A673 (cell line): Measurements from ENCODE around the gene HOXA13. TPM values are rescaled to one million over a fixed set of nuclear protein-coding genes. Genes with fewer than 3 reads are reported as not detected.

Experiments
- BruUV-seq: library from RNA; stranded (reverse); fragments of 400-500 nt; replicated peaks from 2 replicates; lab custom pipeline; 2021; lab: Mats Ljungman, UMichigan
- CTCF ChIA-PET: fragments of 300-600 bp; sonication (Branson Sonifier 250); formaldehyde crosslinking; loops from one replicate; lab custom pipeline; 2022; ENCODE audit warnings: antibody characterized with exemption; lab: Charles Lee
- POLR2A ChIA-PET: fragments of 300-600 bp; sonication (Branson Sonifier 250); formaldehyde crosslinking; loops from one replicate; lab custom pipeline; 2022; ENCODE audit warnings: antibody characterized with exemption; ENCODE audit not compliant: low non-redundant PET; lab: Charles Lee
- DNase-seq: peaks from one replicate; pipeline ENCODE4 v3.0.0-alpha.2; 2015; ENCODE audit warnings: low spot score
- H3K27ac ChIP-seq: fragments of 200-600 bp; sonication (generic); 2 replicates; pipeline ENCODE4 v1.5.1; 2016; ENCODE audit warnings: mixed run types, low read depth, mild to moderate bottlenecking, mixed read lengths, antibody characterized with exemption, low read length; ENCODE audit not compliant: poor library complexity, severe bottlenecking
- H3K27me3 ChIP-seq: fragments of 200-600 bp; sonication (generic); replicated peaks from 2 replicates; pipeline ENCODE4 v1.6.1; 2017; ENCODE audit warnings: mixed run types, low read depth, mild to moderate bottlenecking, mixed read lengths, antibody characterized with exemption, low read length; ENCODE audit not compliant: insufficient read depth, poor library complexity
- H3K36me3 ChIP-seq: fragments of 200-600 bp; sonication (generic); 2 replicates; pipeline ENCODE4 v1.6.1; 2016; ENCODE audit warnings: mixed run types, mild to moderate bottlenecking, mixed read lengths, antibody characterized with exemption, low read length; ENCODE audit not compliant: insufficient read depth, poor library complexity, severe bottlenecking
- H3K4me1 ChIP-seq: fragments of 200-600 bp; sonication (generic); 2 replicates; pipeline ENCODE4 v1.6.1; 2017; ENCODE audit warnings: mixed run types, mild to moderate bottlenecking, mixed read lengths, antibody characterized with exemption, low read length; ENCODE audit not compliant: insufficient read depth, poor library complexity, severe bottlenecking
- H3K4me3 ChIP-seq: fragments of 200-600 bp; sonication (generic); 2 replicates; pipeline ENCODE4 v1.5.1; 2016; ENCODE audit warnings: low read depth, mixed run types, mild to moderate bottlenecking, mixed read lengths, low read length; ENCODE audit not compliant: poor library complexity, severe bottlenecking
- H3K9me3 ChIP-seq: fragments of 200-600 bp; sonication (generic); 2 replicates; pipeline ENCODE4 v1.6.1; 2016; ENCODE audit warnings: mixed run types, low read depth, mild to moderate bottlenecking, mixed read lengths, antibody characterized with exemption, low read length; ENCODE audit not compliant: poor library complexity, severe bottlenecking
- EZH2 ChIP-seq: fragments of 200-600 bp; sonication (generic); IDR thresholded peaks from 2 replicates; pipeline ENCODE4 v1.6.1; 2017; ENCODE audit warnings: borderline replicate concordance, low read depth, mild to moderate bottlenecking, mixed read lengths, antibody characterized with exemption, low read length; ENCODE audit not compliant: poor library complexity, severe bottlenecking
- intact Hi-C: fragments of 100-400 bp; cut with micrococcal nuclease; formaldehyde crosslinking; loops from one replicate; pipeline ENCODE4 v1.10.0; 2022; ENCODE audit not compliant: unreplicated experiment
- total RNA-seq: library from RNA; stranded (reverse); gene quantifications from 2 replicates; pipeline ENCODE4 v1.2.3, GENCODE V29; 2021
- TF ChIP-seq, protein P1 (sequence below): fragments of 300-800, 200-600 bp; sonication (generic); conservative IDR thresholded peaks from 2 replicates; pipeline ENCODE4 v1.5.1; 2017; ENCODE audit warnings: low read depth, mild to moderate bottlenecking, antibody characterized with exemption, low read length, moderate library complexity, mixed read lengths

The HOXA13 gene
- total RNA-seq, 1 experiment from 2014 or later: not detected

DNA sequence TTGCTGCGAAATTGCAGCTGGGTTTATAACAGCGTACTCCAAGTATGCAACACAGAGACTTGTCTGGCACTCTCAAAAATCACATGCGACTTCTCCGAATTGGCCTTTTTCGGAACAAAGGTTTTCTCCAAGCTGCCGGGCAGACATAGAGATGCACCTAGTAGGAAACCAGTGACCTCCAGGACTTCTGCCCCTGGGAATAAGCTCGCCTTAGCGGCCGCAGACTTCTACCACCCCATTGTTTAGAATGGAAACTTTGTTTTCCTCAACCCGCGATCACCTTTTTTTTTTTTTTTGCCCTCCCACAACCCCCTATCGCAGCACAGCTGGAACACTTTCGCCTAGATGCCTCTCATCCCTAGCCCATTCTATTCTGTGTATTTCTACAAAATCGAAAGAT is 20.9 kb downstream of the HOXA13 start:
- no peak overlapping the region for H3K27ac ChIP-seq
- no peaks in the 10 kb centered on the region for H3K9me3 ChIP-seq
- no peak for DNase-seq
- no peak overlapping the region for H3K4me3 ChIP-seq
- CTCF ChIA-PET: interaction anchor here (0.5 to 0.6 kb wide), 2 partner anchors 499 to 810 kb away, joined by 3 to 5 read pairs; no protein-coding TSS in a partner anchor
- no peaks in the 10 kb centered on the region for H3K36me3 ChIP-seq
- TF ChIP-seq, protein P1, sequence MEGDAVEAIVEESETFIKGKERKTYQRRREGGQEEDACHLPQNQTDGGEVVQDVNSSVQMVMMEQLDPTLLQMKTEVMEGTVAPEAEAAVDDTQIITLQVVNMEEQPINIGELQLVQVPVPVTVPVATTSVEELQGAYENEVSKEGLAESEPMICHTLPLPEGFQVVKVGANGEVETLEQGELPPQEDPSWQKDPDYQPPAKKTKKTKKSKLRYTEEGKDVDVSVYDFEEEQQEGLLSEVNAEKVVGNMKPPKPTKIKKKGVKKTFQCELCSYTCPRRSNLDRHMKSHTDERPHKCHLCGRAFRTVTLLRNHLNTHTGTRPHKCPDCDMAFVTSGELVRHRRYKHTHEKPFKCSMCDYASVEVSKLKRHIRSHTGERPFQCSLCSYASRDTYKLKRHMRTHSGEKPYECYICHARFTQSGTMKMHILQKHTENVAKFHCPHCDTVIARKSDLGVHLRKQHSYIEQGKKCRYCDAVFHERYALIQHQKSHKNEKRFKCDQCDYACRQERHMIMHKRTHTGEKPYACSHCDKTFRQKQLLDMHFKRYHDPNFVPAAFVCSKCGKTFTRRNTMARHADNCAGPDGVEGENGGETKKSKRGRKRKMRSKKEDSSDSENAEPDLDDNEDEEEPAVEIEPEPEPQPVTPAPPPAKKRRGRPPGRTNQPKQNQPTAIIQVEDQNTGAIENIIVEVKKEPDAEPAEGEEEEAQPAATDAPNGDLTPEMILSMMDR: no peak
- no peak for TF ChIP-seq EZH2
- peaks cover 95% of the 10 kb centered on the region for H3K27me3 ChIP-seq
- POLR2A ChIA-PET: no interaction called here
- no peaks in the 10 kb centered on the region for H3K4me1 ChIP-seq
- intact Hi-C loops: no loop called here
- BruUV-seq: no TSS peak

DNA sequence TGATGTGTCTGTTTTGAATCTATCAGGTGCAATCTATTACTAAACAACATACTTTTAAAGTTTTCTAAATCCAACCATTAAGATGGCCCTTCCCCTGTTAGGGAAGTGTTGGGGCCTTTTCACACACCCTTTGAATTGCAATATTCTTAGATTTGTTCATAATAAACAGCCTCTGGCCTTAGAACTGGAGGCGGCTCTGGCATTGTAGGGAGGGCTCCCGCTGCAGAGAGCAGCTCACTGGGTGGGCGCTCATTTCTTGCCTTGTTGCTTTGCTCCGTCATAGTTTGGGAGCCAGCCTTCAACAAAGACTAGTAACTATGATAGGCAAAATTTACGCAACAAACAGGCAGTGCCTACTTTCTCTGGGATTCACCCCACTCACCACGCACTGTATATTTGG is 21.5 kb downstream of the HOXA13 start:
- POLR2A ChIA-PET: no interaction called here
- no peak for DNase-seq
- Histone ChIP-seq H3K9me3 (no peaks in the 10 kb centered on the region), H3K4me1 (peaks cover 5% of the 10 kb centered on the region), H3K27me3 (peaks cover 95% of the 10 kb centered on the region), H3K4me3 (no peak overlapping the region), H3K27ac (no peak overlapping the region), H3K36me3 (no peaks in the 10 kb centered on the region)
- intact Hi-C loops: no loop called here
- CTCF ChIA-PET: interaction anchor here (0.5 to 0.6 kb wide), 2 partner anchors 498 to 810 kb away, joined by 3 to 5 read pairs; no protein-coding TSS in a partner anchor
- no peak for TF ChIP-seq EZH2
- TF ChIP-seq, protein P1: no peak
- no TSS peak for BruUV-seq

DNA sequence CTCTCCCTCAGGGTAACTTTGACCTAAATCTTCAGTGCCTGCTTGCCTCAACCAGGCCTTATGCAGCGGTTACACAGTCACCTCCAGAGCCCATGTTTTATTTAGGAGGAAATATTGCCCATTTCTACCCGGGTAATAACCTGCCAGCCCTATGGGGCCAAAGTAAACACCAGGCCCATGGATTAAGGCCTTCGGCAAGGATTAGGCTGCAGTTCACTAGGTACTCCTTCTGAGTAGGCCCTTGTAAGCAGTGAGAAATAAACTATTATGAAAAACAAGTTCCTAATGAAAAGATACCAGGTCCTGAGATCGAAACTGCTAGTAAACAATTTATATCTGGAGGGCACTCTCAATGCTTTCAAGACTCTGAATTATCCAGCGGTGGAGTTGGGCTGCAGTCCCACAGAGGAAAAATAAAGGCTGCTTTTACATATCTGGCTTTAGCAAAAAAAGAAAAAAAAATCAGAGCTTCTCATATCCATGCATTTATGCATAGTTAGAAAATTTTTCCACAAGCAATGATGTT is 22.0 kb downstream of the HOXA13 start:
- intact Hi-C loops: no loop called here
- ChIA-PET POLR2A (no interaction called here), CTCF (no interaction called here)
- no peak for TF ChIP-seq EZH2
- TF ChIP-seq, protein P1: no peak
- Histone ChIP-seq H3K4me3 (no peak overlapping the region), H3K9me3 (no peaks in the 10 kb centered on the region), H3K27ac (no peak overlapping the region), H3K4me1 (peaks cover 7% of the 10 kb centered on the region), H3K36me3 (no peaks in the 10 kb centered on the region), H3K27me3 (peaks cover 95% of the 10 kb centered on the region)
- DNase-seq: no peak
- no TSS peak for BruUV-seq
